ENCODE results near the gene WDR38. TPM values are rescaled to one million over a fixed set of nuclear protein-coding genes. Genes with fewer than 3 reads are reported as not detected.

Gene WDR38
- total and polyA plus RNA-seq, 2 of the 13 experiments (the other 11 are each of a cell fraction or from before 2014, with no cell fraction given), result not detected

- TF ChIP-seq TFAP4 (IDR thresholded peaks at IDR 0.05; ENCODE audit: borderline replicate concordance, low read depth), result peak; percentile 3; the same call in 1 of the 2 replicates
Observed at GRCh38 chr9:124870723-124871122, 17.5 kb downstream of the WDR38 start (continued).

GRCh38 chr9:124871156-124871561 lies 17.9 kb downstream of the WDR38 start:
- Histone ChIP-seq H3K9me3 (ENCODE audit: low read length) (no peaks in the 10 kb centered on the region), H3K27ac (ENCODE audit: extremely low read length, insufficient read depth, low read length) (no peak overlapping the region), H4K20me1 (ENCODE audit: insufficient read depth, low read length) (no peaks in the 10 kb centered on the region; the same call in 1 of the 2 replicates), H3K4me1 (ENCODE audit: insufficient read depth, low read length) (peaks cover 39% of the 10 kb centered on the region), H2AFZ (ENCODE audit: low read length) (no peak overlapping the region), H3K9ac (ENCODE audit: insufficient read depth, low read depth, low read length) (peak overlapping the region; percentile 98; the same call in 1 of the 2 replicates), H3K36me3 (replicated peaks in 1 of 2; ENCODE audit: control insufficient read depth in 1 of 2, insufficient read depth in 2 of 2, low read length in 2 of 2) (peaks cover 14 to 44% of the 10 kb centered on the region in 2 experiments), H3K4me2 (ENCODE audit: low read depth, low read length) (peak overlapping the region; percentile 94), H3K27me3 (ENCODE audit: control insufficient read depth in 1 of 2, insufficient read depth in 2 of 2, low read length in 2 of 2) (no peaks in the 10 kb centered on the region; a peak in 1 of 5 replicates), H3K4me3 (replicated peaks in 1 of 3; ENCODE audit: insufficient read depth in 1 of 3, low read depth in 2 of 3, low read length in 3 of 3) (peak overlapping the region; percentile 81 to 98 (median 94); a peak in 4 of 6 replicates), H3K79me2 (ENCODE audit: insufficient read depth, low read length) (peaks cover 62% of the 10 kb centered on the region)
- DNase-seq (ENCODE audit: low spot score) (no peak), FAIRE-seq (no peak), ATAC-seq (no peak)
- intact Hi-C loops (cut with micrococcal nuclease; ENCODE audit: unreplicated experiment) (no loop called here), in situ Hi-C loops (cut with HindIII; ENCODE audit: extremely low pct_ligation_motif_present, low pct_unique_long_range_greater_than_20kb) (no loop called here)
- BruUV-seq (replicated peaks), result no TSS peak
- ChIA-PET CTCF (ENCODE audit: low intra/inter-chr PET ratio, low total read pairs) (no interaction called here), POLR2A (interaction anchor here (0.7 to 1.4 kb wide), 3 partner anchors 9 to 61 kb away, joined by 3 read pairs; partner anchors contain the start of gene ARPC5L)
- TF ChIP-seq POGZ (CRISPR knock-in tag; IDR thresholded peaks at IDR 0.05), result no peak
- no peak for TF ChIP-seq ZNF773 (CRISPR knock-in tag; IDR thresholded peaks at IDR 0.05; ENCODE audit: borderline replicate concordance)
- no peak for TF ChIP-seq ARNTL (CRISPR knock-in tag; IDR thresholded peaks at IDR 0.05)
- TF ChIP-seq ZNF431 (CRISPR knock-in tag; IDR thresholded peaks at IDR 0.05; ENCODE audit: borderline replicate concordance, low read depth), result no peak
- TF ChIP-seq ZNF18 (CRISPR knock-in tag; IDR thresholded peaks at IDR 0.05; ENCODE audit: insufficient replicate concordance), result no peak
- no peak for TF ChIP-seq ZNF572 (CRISPR knock-in tag; IDR thresholded peaks at IDR 0.05)
- no peak for TF ChIP-seq NFRKB (IDR thresholded peaks at IDR 0.05)
- no peak for TF ChIP-seq ZFX (CRISPR knock-in tag; IDR thresholded peaks at IDR 0.05; ENCODE audit: low read depth)
- no peak for TF ChIP-seq HMG20B (CRISPR knock-in tag; conservative IDR thresholded peaks at IDR 0.05)
- TF ChIP-seq SIX1 (CRISPR knock-in tag; IDR thresholded peaks at IDR 0.05; ENCODE audit: borderline replicate concordance), result no peak
- no peak for TF ChIP-seq BATF2 (CRISPR knock-in tag; IDR thresholded peaks at IDR 0.05)
- TF ChIP-seq CHCHD3 (CRISPR knock-in tag; IDR thresholded peaks at IDR 0.05), result no peak
- TF ChIP-seq ZNF451 (CRISPR knock-in tag; IDR thresholded peaks at IDR 0.05), result no peak
- no peak for TF ChIP-seq ZBTB3 (CRISPR knock-in tag; IDR thresholded peaks at IDR 0.05; ENCODE audit: borderline replicate concordance, low read depth)
- TF ChIP-seq HDAC1 (CRISPR knock-in tag; IDR thresholded peaks at IDR 0.05), result no peak
- 94% methylated on average over 11 of the region's 11 CpGs for WGBS (ENCODE audit: low lambda C conversion rate)
